Stimulated activated CD4-positive, alpha-beta T cell treated with anti-CD3 and anti-CD28 coated beads, Interleukin-12 subunit alpha, Interleukin-12 subunit beta, amount 100 ng/mL, for 24 hours (primary cell): ENCODE results near the gene RPL10.

Experiments
- DNase-seq, 2 experiments: peaks; one replicate each; pipeline ENCODE4 v3.0.0-alpha.2; 2020; ENCODE audit warnings: low read depth in 2 of 2

RPL10 gene

GRCh38 chrX:154430916-154431315 lies 32.7 kb downstream of the RPL10 start:
- DNase-seq, result no peak

GRCh38 chrX:154431341-154431740 lies 33.2 kb downstream of the RPL10 start:
- DNase-seq, result no peak

- no peak for DNase-seq
These were observed 34.0 kb downstream of the RPL10 start for GRCh38 chrX:154432210-154432609.

- DNase-seq, result no peak
These were observed 35.4 kb downstream of the RPL10 start for GRCh38 chrX:154433605-154434004.

GRCh38 chrX:154434394-154435168 lies 36.4 kb downstream of the RPL10 start:
- no peak for DNase-seq

- no peak for DNase-seq
These were observed 37.1 kb downstream of the RPL10 start for GRCh38 chrX:154435171-154435733.

GRCh38 chrX:154436374-154436982 lies 38.3 kb downstream of the RPL10 start:
- no peak for DNase-seq

- peak in 1 of 2 experiments; percentile 41 for DNase-seq
These were observed 39.0 kb downstream of the RPL10 start, which contains the start of gene GDI1 for GRCh38 chrX:154436983-154437752. Gene GDI1 (plus strand): TSS chrX:154437154. CDS start chrX:154437255, 101 bp downstream.

- DNase-seq, result no peak
These were observed 40.1 kb downstream of the RPL10 start for GRCh38 chrX:154437971-154438893.

GRCh38 chrX:154439841-154440240 lies 41.7 kb downstream of the RPL10 start:
- no peak for DNase-seq

- DNase-seq, result no peak
These were observed 42.6 kb downstream of the RPL10 start for GRCh38 chrX:154440623-154441357.

GRCh38 chrX:154441564-154441963 lies 43.4 kb downstream of the RPL10 start:
- no peak for DNase-seq

- no peak for DNase-seq
These were observed 44.0 kb downstream of the RPL10 start for GRCh38 chrX:154441984-154442707.

- no peak for DNase-seq
These were observed 45.3 kb downstream of the RPL10 start for GRCh38 chrX:154443479-154443910.

- DNase-seq, result peak; percentile 51 to 64
These were observed 46.0 kb downstream of the RPL10 start, which contains the start of gene FAM50A for GRCh38 chrX:154443992-154444754. Gene FAM50A (plus strand): TSS chrX:154444141. CDS start chrX:154444236, 95 bp downstream.

GRCh38 chrX:154444755-154445246 lies 46.6 kb downstream of the RPL10 start:
- no peak for DNase-seq

GRCh38 chrX:154445776-154446175 lies 47.6 kb downstream of the RPL10 start:
- no peak for DNase-seq

- no peak for DNase-seq
These were observed 48.3 kb downstream of the RPL10 start for GRCh38 chrX:154446430-154446829.

GRCh38 chrX:154448484-154448883 lies 50.3 kb downstream of the RPL10 start:
- no peak for DNase-seq
